Uterus (tissue), 4 donors: ENCODE results near the gene PIK3R2. TPM values are rescaled to one million over a fixed set of nuclear protein-coding genes. Genes with fewer than 3 reads are reported as not detected.

Source experiments
- DNase-seq, 2 donors: peaks; one replicate each; pipeline ENCODE4 v3.0.0-alpha.2; 2019 to 2020
- H3K27ac ChIP-seq, 2 donors: fragments of 200-600 bp; sonication (generic); 1 replicate in 1 of 2; 2 replicates in 1 of 2; pipeline ENCODE4 v1.5.1; 2016 to 2018
- H3K27me3 ChIP-seq, 2 donors: fragments of 200-600 bp; sonication (generic); one replicate each; pipeline ENCODE4 v1.5.1; 2018 to 2019; ENCODE audit warnings: control low read depth in 1 of 2
- H3K36me3 ChIP-seq, 2 donors: fragments of 200-600 bp; sonication (generic); one replicate each; pipeline ENCODE4 v1.5.1; 2019; ENCODE audit warnings: control low read depth in 1 of 2
- H3K4me1 ChIP-seq, 2 donors: fragments of 200-600 bp; sonication (generic); one replicate each; pipeline ENCODE4 v1.5.1; 2018 to 2019; ENCODE audit warnings: control low read depth in 1 of 2
- H3K4me3 ChIP-seq, 2 donors: fragments of 200-600 bp; sonication (generic); 1 replicate in 1 of 2; 2 replicates in 1 of 2; pipeline ENCODE4 v1.5.1; 2018 to 2019; ENCODE audit warnings: mild to moderate bottlenecking in 1 of 2
- H3K9me3 ChIP-seq, 2 donors: fragments of 200-600 bp; sonication (generic); one replicate each; pipeline ENCODE4 v1.5.1; 2019; ENCODE audit warnings: control low read depth in 1 of 2
- POLR2A ChIP-seq, 2 donors: fragments of 450-650 bp; IDR thresholded peaks; one replicate each; pipeline ENCODE4 v1.6.1; 2016; ENCODE audit warnings: antibody characterized with exemption in 2 of 2, mild to moderate bottlenecking in 1 of 2, moderate library complexity in 1 of 2
- intact Hi-C: fragments of 100-400 bp; cut with DNase I; formaldehyde crosslinking; loops from one replicate; pipeline ENCODE4 v1.15.1; 2023; ENCODE audit warnings: low total_unique reads
- small RNA-seq: library from RNA; depleted of rRNA; stranded (forward); fragments of <200 nt; gene quantifications from one replicate; pipeline ENCODE3, GENCODE V24; 2016
- total RNA-seq, 4 donors: library from RNA; depleted of rRNA in 3 of 4; stranded (reverse); fragments of >200 nt in 3 of 4; gene quantifications; one replicate each; pipeline versions ENCODE4 v1.1.0 to v1.2.4, GENCODE V29; 2014 to 2023
- TF ChIP-seq, protein P1 (sequence below), 4 experiments: fragments of 200-600 bp in 2 of 4; fragments of 450-650 bp in 2 of 4; sonication (generic) in 2 of 4; IDR thresholded peaks; one replicate each; pipeline ENCODE4 v1.5.1; 2016 to 2019; ENCODE audit warnings: antibody characterized with exemption in 4 of 4, mild to moderate bottlenecking in 2 of 4, moderate library complexity in 1 of 4
- donor health status: DM: yes; HTN: yes; CAD: no.

PIK3R2 gene
- total RNA-seq, 4 donors from 2014 or later, result 17.2 to 39.4 (median 29.7) TPM

DNA sequence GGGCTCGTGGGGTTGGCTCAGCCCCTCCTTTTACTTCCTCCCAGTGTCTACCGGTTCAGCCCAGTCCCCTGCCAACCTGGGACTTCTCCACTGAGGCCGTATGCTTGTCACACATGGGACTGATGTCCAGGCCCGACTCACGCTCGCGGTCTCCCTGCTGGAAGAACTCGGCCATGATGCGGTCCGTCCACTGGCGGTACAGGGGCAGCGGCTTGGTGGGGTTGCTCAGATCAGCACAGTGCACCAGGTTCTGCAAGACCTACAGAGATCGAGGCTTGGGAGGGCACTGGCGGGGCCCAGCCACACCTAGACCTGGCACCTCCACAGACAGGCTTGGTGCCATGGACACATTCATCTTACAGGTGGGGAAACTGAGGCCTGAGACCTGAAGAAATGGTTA is 58.7 kb downstream of the PIK3R2 start:
- Histone ChIP-seq H3K27me3 (no peaks in the 10 kb centered on the region), H3K27ac (no peak overlapping the region), H3K36me3 (no peaks in the 10 kb centered on the region), H3K9me3 (no peaks in the 10 kb centered on the region), H3K4me3 (no peak overlapping the region), H3K4me1 (no peaks in the 10 kb centered on the region)
- TF ChIP-seq, protein P1, sequence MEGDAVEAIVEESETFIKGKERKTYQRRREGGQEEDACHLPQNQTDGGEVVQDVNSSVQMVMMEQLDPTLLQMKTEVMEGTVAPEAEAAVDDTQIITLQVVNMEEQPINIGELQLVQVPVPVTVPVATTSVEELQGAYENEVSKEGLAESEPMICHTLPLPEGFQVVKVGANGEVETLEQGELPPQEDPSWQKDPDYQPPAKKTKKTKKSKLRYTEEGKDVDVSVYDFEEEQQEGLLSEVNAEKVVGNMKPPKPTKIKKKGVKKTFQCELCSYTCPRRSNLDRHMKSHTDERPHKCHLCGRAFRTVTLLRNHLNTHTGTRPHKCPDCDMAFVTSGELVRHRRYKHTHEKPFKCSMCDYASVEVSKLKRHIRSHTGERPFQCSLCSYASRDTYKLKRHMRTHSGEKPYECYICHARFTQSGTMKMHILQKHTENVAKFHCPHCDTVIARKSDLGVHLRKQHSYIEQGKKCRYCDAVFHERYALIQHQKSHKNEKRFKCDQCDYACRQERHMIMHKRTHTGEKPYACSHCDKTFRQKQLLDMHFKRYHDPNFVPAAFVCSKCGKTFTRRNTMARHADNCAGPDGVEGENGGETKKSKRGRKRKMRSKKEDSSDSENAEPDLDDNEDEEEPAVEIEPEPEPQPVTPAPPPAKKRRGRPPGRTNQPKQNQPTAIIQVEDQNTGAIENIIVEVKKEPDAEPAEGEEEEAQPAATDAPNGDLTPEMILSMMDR (IDR thresholded peaks at IDR 0.05), result no peak
- no peak for TF ChIP-seq POLR2A (IDR thresholded peaks at IDR 0.05)
- no peak for DNase-seq
- intact Hi-C loops, result no loop called here

DNA sequence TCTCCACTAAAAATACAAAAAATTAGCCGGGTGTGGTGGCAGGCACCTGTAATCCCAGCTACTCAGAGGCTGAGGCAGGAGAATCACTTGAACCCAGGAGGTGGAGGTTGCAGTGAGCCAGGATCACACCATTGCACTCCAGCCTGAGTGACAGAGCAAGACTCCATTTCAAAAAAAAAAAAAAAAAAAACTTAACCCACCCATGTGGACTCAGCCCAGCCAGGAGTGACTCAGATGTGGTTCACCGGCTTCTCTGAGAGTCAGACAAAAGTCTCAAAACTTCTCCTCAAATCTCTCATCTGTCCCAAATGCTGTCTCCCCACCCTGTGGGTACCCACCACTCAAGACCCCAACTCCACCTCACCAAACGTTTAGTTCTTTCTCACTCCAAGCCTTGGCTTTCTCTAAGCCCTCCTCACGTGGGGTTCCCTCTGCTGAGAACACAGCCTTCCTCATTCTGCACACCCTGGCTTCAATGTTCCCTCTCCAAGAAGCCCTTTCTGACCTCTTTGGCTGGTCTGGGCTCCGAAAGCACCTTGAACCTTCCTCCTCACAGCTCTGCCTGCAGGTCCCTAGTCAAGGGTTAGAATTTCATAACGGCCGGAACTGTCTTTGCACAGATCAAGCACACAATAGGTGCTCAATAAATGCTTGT is 61.9 kb downstream of the PIK3R2 start:
- no peak for DNase-seq
- intact Hi-C loops, result no loop called here
- no peak overlapping the region for H3K4me3 ChIP-seq
- TF ChIP-seq, protein P1 (IDR thresholded peaks at IDR 0.05), result no peak
- no peak for TF ChIP-seq POLR2A (IDR thresholded peaks at IDR 0.05)
- H3K9me3 ChIP-seq, result no peaks in the 10 kb centered on the region
- H3K36me3 ChIP-seq, result no peaks in the 10 kb centered on the region
- H3K4me1 ChIP-seq, result no peaks in the 10 kb centered on the region
- no peak overlapping the region for H3K27ac ChIP-seq
- H3K27me3 ChIP-seq, result no peaks in the 10 kb centered on the region

DNA sequence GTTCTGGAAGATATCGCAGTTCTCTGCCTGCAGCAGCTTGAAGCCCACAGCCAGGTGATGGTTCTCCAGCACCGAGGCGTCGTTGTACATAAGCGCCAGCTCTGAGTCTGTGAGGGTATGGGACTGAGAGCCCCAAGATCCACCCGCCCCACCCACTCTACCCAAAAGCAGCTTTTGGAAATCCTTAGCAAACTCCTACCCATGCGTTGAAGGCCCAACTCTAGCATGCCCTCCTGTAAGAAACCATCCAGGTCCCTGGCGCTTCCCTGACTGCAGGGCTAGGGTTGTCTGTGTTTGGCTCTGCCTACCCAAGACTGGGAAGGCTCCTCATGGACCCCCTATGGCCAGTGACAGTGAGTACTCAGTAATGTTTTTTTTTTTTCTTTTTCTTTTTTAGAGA is 63.8 kb downstream of the PIK3R2 start:
- intact Hi-C loops, result no loop called here

DNA sequence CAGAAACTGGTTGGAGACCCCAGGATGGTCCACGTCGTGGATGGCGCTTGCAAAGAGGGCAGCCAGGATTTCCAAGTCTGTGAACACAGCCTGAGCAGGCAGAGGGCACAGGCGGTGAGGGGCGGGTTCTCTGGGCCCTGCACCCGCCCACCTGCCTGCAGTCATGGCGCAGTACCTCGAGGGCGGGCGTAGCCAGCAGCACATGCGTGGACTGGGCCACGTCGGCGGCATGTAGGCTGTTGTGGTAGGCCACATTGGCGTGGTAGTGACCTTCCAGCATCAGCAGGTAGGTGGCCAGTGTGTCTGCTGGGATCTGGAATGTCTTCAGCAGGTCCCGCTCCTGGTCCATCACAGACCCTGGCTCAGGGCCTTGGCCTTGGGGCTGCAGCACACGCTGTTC is 65.2 kb downstream of the PIK3R2 start:
- intact Hi-C loops, result no loop called here
- DNase-seq, result no peak
- TF ChIP-seq, protein P1 (IDR thresholded peaks at IDR 0.05), result no peak
- no peak for TF ChIP-seq POLR2A (IDR thresholded peaks at IDR 0.05)

More for the DNA sequence above, 63.8 kb downstream of the PIK3R2 start:
- H3K36me3 ChIP-seq, result no peaks in the 10 kb centered on the region
- no peak for DNase-seq
- TF ChIP-seq, protein P1 (IDR thresholded peaks at IDR 0.05), result no peak
- TF ChIP-seq POLR2A (IDR thresholded peaks at IDR 0.05), result no peak
- H3K9me3 ChIP-seq, result no peaks in the 10 kb centered on the region
- H3K27me3 ChIP-seq, result no peaks in the 10 kb centered on the region
- H3K4me3 ChIP-seq, result no peak overlapping the region
- no peak overlapping the region for H3K27ac ChIP-seq
- no peaks in the 10 kb centered on the region for H3K4me1 ChIP-seq

DNA sequence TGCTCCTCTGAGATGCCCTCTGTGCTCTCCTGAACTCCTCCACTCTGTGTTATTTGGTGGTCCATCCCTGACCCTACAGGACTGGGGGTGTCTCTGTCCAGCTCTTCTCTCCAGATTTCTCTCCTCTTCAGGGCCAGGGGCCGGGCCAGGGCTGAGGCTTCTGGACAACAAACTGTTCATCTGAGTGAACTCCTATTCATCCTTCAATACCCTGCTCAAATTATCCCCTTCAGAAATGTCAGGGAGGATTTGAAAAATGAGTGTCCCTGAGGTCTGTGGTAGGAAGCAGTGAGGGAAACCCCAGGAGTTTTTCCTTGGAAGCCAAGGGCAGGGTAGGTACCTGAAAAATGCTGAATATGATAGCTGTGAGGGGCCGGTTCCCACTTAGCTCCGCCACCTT is 65.6 kb downstream of the PIK3R2 start:
- H3K27ac ChIP-seq, result no peak overlapping the region
- H3K4me3 ChIP-seq, result no peak overlapping the region
- TF ChIP-seq, protein P1 (IDR thresholded peaks at IDR 0.05), result no peak
- no peak for TF ChIP-seq POLR2A (IDR thresholded peaks at IDR 0.05)
- H3K9me3 ChIP-seq, result no peaks in the 10 kb centered on the region
- H3K36me3 ChIP-seq, result no peaks in the 10 kb centered on the region
- DNase-seq, result no peak
- intact Hi-C loops, result no loop called here
- H3K4me1 ChIP-seq, result no peaks in the 10 kb centered on the region
- H3K27me3 ChIP-seq, result no peaks in the 10 kb centered on the region

More for the DNA sequence above, 65.2 kb downstream of the PIK3R2 start:
- no peak overlapping the region for H3K27ac ChIP-seq
- H3K27me3 ChIP-seq, result no peaks in the 10 kb centered on the region
- no peaks in the 10 kb centered on the region for H3K4me1 ChIP-seq
- no peak overlapping the region for H3K4me3 ChIP-seq
- H3K9me3 ChIP-seq, result no peaks in the 10 kb centered on the region
- no peaks in the 10 kb centered on the region for H3K36me3 ChIP-seq

Small RNA genes within 50 kb of the gene (small RNA-seq; reads per million reads assigned to genes)
- gene IFI30, result not detected

Other genes with a start within 250 kb of the PIK3R2 start
- 10 to 100 TPM; 23.6 to 37.2 (median 28.3) TPM for gene CCDC124, start 220.1 kb upstream of the PIK3R2 start, total RNA-seq
- 1 to 10 TPM in 1 of 4 donors, not detected in 3; 1.9 TPM for gene KCNN1, start 186.1 kb upstream of the PIK3R2 start, total RNA-seq
- 10 to 100 TPM; 18.7 to 77.9 (median 43.1) TPM for gene ARRDC2, start 145.0 kb upstream of the PIK3R2 start, total RNA-seq
- gene IL12RB1, start 66.2 kb upstream of the PIK3R2 start, total RNA-seq, result 1 to 10 TPM in 1 of 4 donors, under 1 TPM in 2, not detected in 1; 0.41 to 6.5 (median 0.61) TPM
- gene MAST3, start 55.4 kb upstream of the PIK3R2 start, total RNA-seq, result 10 to 100 TPM in 1 of 4 donors, 1 to 10 TPM in 2, under 1 TPM in 1; 0.59 to 22.5 (median 3.8) TPM
- 10 to 100 TPM in 2 of 4 donors, 1 to 10 TPM in 2; 4.1 to 17.4 (median 11.4) TPM for gene IFI30, start 20.6 kb downstream of the PIK3R2 start, total RNA-seq
- gene MPV17L2, start 40.1 kb downstream of the PIK3R2 start, total RNA-seq, result 10 to 100 TPM in 3 of 4 donors, 1 to 10 TPM in 1; 5.2 to 19.7 (median 11.1) TPM
- gene RAB3A, start 50.9 kb downstream of the PIK3R2 start, total RNA-seq, result 1 to 10 TPM in 1 of 4 donors, under 1 TPM in 2, not detected in 1; 0.69 to 3.8 (median 0.77) TPM
- 1 to 10 TPM in 2 of 4 donors, not detected in 2; 1.7 to 3.3 TPM for gene PDE4C, start 73.3 kb downstream of the PIK3R2 start, total RNA-seq
- gene IQCN, start 121.3 kb downstream of the PIK3R2 start, total RNA-seq, result 10 to 100 TPM in 1 of 4 donors, 1 to 10 TPM in 3; 1.0 to 41.1 (median 3.0) TPM
- 100 to 1,000 TPM; 152 to 386 (median 290) TPM for gene JUND, start 128.5 kb downstream of the PIK3R2 start, total RNA-seq
- 100 to 1,000 TPM in 1 of 4 donors, 10 to 100 TPM in 2, 1 to 10 TPM in 1; 8.8 to 120 (median 64.2) TPM for gene LSM4, start 169.9 kb downstream of the PIK3R2 start, total RNA-seq
- 10 to 100 TPM; 21.2 to 67.9 (median 38.1) TPM for gene PGPEP1, start 187.4 kb downstream of the PIK3R2 start, total RNA-seq
- gene GDF15, start 233.0 kb downstream of the PIK3R2 start, total RNA-seq, result 10 to 100 TPM in 1 of 4 donors, 1 to 10 TPM in 1, under 1 TPM in 2; 0.41 to 13.1 (median 1.6) TPM
- 1 to 10 TPM in 2 of 4 donors, under 1 TPM in 1, not detected in 1; 0.51 to 2.3 (median 1.9) TPM for gene LRRC25, start 244.5 kb downstream of the PIK3R2 start, total RNA-seq